ENCODE data around the gene APBB2. TPM values are rescaled to one million over a fixed set of nuclear protein-coding genes. Genes with fewer than 3 reads are reported as not detected.

Gene APBB2
- total and polyA plus RNA-seq, 2 of the 8 experiments (the other 6 are each of a cell fraction or from before 2014, with no cell fraction given): 58.7 to 59.4 TPM

DNA sequence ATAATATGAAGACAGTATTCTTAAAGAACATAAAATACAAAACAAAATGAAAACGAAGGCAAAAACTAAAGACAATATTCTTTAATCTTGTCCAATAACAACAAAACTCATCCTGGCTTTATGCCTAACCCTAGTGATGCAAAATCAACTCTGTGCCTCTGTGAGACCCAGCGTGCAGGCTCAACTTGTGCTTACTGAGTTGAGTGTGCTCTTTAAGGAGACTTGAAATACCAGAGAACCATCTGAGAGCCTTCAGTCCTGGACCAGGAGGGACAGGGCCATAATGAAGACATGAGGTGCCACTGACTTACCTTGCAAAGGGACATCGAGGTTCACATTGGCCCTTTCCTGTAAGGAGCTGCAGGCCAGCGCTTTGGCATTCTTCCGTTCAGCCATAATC lies 387.5 kb downstream of the APBB2 start:
- FAIRE-seq (no peak), DNase-seq (ENCODE audit: low read depth in 1 of 2, low spot score in 2 of 2) (no peak)
- no peak overlapping the region for H4K5ac ChIP-seq (ENCODE audit: insufficient read length, low read depth, low read length)
- H2AFZ ChIP-seq (ENCODE audit: low read length): no peak overlapping the region
- H3K79me2 ChIP-seq (ENCODE audit: control insufficient read depth in 1 of 2, insufficient read depth in 2 of 2, low read length in 2 of 2): no peaks in the 10 kb centered on the region
- no peaks in the 10 kb centered on the region; the same call in none of the 2 replicates for H3K79me1 ChIP-seq (ENCODE audit: low read depth, low read length)
- no peaks in the 10 kb centered on the region for H3K27me3 ChIP-seq (replicated peaks in 1 of 4; ENCODE audit: control insufficient read depth in 3 of 4, extremely low read depth in 1 of 4, insufficient read depth in 3 of 4, low read length in 3 of 4)
- peaks cover 16 to 61% (median 40%) of the 10 kb centered on the region in 4 experiments; a peak in 7 of 8 replicates for H3K36me3 ChIP-seq (ENCODE audit: control insufficient read depth in 2 of 4, insufficient read depth in 4 of 4, low read length in 3 of 4)
- H3K27ac ChIP-seq (ENCODE audit: low read depth, low read length): no peak overlapping the region
- H3K9me3 ChIP-seq (ENCODE audit: insufficient read depth in 2 of 2, low read depth in 1 of 2, low read length in 1 of 2): no peaks in the 10 kb centered on the region
- H4K91ac ChIP-seq (replicated peaks; ENCODE audit: insufficient read length, low read length): no peak overlapping the region
- ChIA-PET POLR2A (ENCODE audit: partially characterized antibody) (interaction anchor here (0.6 kb wide), 1 partner anchor 129 kb away, joined by 3 read pairs; no protein-coding TSS in a partner anchor), CTCF (ENCODE audit: partially characterized antibody) (interaction anchor here (0.5 to 4.1 kb wide), 3 partner anchors 13 to 722 kb away, joined by 3 to 25 read pairs (median 4); no protein-coding TSS in a partner anchor)
- H3K56ac ChIP-seq (replicated peaks; ENCODE audit: insufficient read length, low read depth, low read length): no peak overlapping the region
- no peak overlapping the region for H3K4ac ChIP-seq (replicated peaks; ENCODE audit: insufficient read length, low read depth, low read length)
- no peak overlapping the region for H2BK20ac ChIP-seq (ENCODE audit: low read length)
- no peaks in the 10 kb centered on the region; the same call in 1 of the 2 replicates for H3K23me2 ChIP-seq (ENCODE audit: low read depth, low read length)
- no peak overlapping the region for H2BK12ac ChIP-seq (ENCODE audit: low read depth, low read length)
- no peaks in the 10 kb centered on the region for H3K4me1 ChIP-seq (replicated peaks in 1 of 4; ENCODE audit: control insufficient read depth in 3 of 4, insufficient read depth in 4 of 4, low read length in 3 of 4)
- H3K4me3 ChIP-seq (ENCODE audit: extremely low read depth in 1 of 4, insufficient read depth in 2 of 4, low read depth in 3 of 4, low read length in 4 of 4): no peak overlapping the region
- H3K14ac ChIP-seq (ENCODE audit: insufficient read length): no peak overlapping the region
- H3K23ac ChIP-seq (ENCODE audit: insufficient read length): no peak overlapping the region
- H3K9ac ChIP-seq (replicated peaks in 1 of 4; ENCODE audit: extremely low read depth in 1 of 4, low read depth in 3 of 4, low read length in 3 of 4): no peak overlapping the region
- no peak overlapping the region for H3K4me2 ChIP-seq (ENCODE audit: insufficient read depth in 1 of 2, low read depth in 2 of 2, low read length in 2 of 2)
- no peak overlapping the region for H2AK5ac ChIP-seq (ENCODE audit: low read depth, low read length)
- no peak for TF ChIP-seq ASH2L (IDR thresholded peaks at IDR 0.05; ENCODE audit: low read length)
- no peak for TF ChIP-seq RAD21 (IDR thresholded peaks at IDR 0.05 in 1 of 2, conservative IDR thresholded peaks at IDR 0.05 in 1 of 2; ENCODE audit: low read depth in 2 of 2, low read length in 2 of 2)
- TF ChIP-seq EP300 (IDR thresholded peaks at IDR 0.05; ENCODE audit: borderline replicate concordance in 1 of 2, low read depth in 2 of 2, low read length in 2 of 2): no peak
- no peak for TF ChIP-seq CBX8 (IDR thresholded peaks at IDR 0.05; ENCODE audit: borderline replicate concordance, low read depth, low read length)
- TF ChIP-seq, protein P1, sequence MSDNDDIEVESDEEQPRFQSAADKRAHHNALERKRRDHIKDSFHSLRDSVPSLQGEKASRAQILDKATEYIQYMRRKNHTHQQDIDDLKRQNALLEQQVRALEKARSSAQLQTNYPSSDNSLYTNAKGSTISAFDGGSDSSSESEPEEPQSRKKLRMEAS (IDR thresholded peaks at IDR 0.05): no peak
- TF ChIP-seq SP2 (IDR thresholded peaks at IDR 0.05; ENCODE audit: low read length): no peak
- TF ChIP-seq HDAC6 (IDR thresholded peaks at IDR 0.05; ENCODE audit: low read depth, low read length): no peak
- no peak for TF ChIP-seq GABPA (IDR thresholded peaks at IDR 0.05; ENCODE audit: borderline replicate concordance, insufficient read depth, low read length)
- TF ChIP-seq, protein P2, sequence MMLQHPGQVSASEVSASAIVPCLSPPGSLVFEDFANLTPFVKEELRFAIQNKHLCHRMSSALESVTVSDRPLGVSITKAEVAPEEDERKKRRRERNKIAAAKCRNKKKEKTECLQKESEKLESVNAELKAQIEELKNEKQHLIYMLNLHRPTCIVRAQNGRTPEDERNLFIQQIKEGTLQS (IDR thresholded peaks at IDR 0.05; ENCODE audit: insufficient read depth, low read depth, low read length): no peak
- TF ChIP-seq TBP (IDR thresholded peaks at IDR 0.05; ENCODE audit: low read depth, low read length): no peak
- TF ChIP-seq TEAD4 (IDR thresholded peaks at IDR 0.05; ENCODE audit: low read depth, low read length): no peak
- no peak for TF ChIP-seq SP1 (IDR thresholded peaks at IDR 0.05; ENCODE audit: low read depth, low read length)
- TF ChIP-seq JUN (IDR thresholded peaks at IDR 0.05; ENCODE audit: low read depth, low read length): no peak
- H3K18ac ChIP-seq (ENCODE audit: extremely low read depth, low read length): no peak overlapping the region
- no peak overlapping the region for H4K8ac ChIP-seq (ENCODE audit: extremely low read depth, insufficient read depth, low read length)
- H2BK5ac ChIP-seq (ENCODE audit: low read depth, low read length): no peak overlapping the region
- peaks cover 4 to 5% of the 10 kb centered on the region in 2 experiments for H4K20me1 ChIP-seq (replicated peaks in 1 of 2; ENCODE audit: control insufficient read depth in 1 of 2, insufficient read depth in 2 of 2, low read length in 2 of 2)
- H2BK120ac ChIP-seq (replicated peaks; ENCODE audit: low read depth, low read length): no peak overlapping the region
- WGBS, 2 experiments (ENCODE audit: extremely low coverage in 1 of 2, insufficient coverage in 1 of 2, insufficient read length in 1 of 2, insufficient replicate concordance in 2 of 2, low coverage in 1 of 2, low lambda C conversion rate in 2 of 2, missing lambda C conversion rate in 1 of 2): 93% methylated on average over 5 of the region's 5 CpGs; no CpG with 5 or more reads in 1 of the 2 experiments
- H2BK15ac ChIP-seq (ENCODE audit: low read length): no peak overlapping the region

Measured in H1 (cell line).